GM18907 (cell line): ENCODE data around the gene RPP38.

Experiments
- ATAC-seq: cut with Tn5 transposase; IDR thresholded peaks from one replicate; pipeline ENCODE4 v1.9.1; 2021; ENCODE audit warnings: mild to moderate bottlenecking, moderate library complexity; ENCODE audit not compliant: unreplicated experiment

Gene RPP38

GRCh38 chr10:15106352-15107013 is 9.3 kb downstream of the RPP38 start:
- ATAC-seq, result peak; percentile 74

DNA sequence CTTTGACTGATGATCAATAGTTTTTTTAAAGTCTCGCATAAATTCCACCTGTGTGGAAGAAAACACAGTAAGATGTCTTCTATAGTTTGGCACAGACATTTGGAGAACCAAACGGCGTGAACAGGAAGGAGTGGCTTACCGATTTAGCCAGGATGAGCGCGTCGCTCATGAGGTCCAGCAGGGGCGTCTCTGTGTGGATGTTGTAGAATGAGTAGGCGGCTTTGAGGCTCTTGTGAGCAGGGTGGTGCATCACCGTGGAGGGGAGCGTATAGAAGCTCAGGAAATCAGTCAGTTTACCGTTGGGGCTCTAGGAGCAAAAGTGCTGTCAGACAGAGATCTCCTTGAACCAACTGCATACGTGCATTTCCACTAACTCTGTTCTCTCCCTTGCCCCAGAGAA is 15.5 kb downstream of the RPP38 start:
- ATAC-seq, result no peak

DNA sequence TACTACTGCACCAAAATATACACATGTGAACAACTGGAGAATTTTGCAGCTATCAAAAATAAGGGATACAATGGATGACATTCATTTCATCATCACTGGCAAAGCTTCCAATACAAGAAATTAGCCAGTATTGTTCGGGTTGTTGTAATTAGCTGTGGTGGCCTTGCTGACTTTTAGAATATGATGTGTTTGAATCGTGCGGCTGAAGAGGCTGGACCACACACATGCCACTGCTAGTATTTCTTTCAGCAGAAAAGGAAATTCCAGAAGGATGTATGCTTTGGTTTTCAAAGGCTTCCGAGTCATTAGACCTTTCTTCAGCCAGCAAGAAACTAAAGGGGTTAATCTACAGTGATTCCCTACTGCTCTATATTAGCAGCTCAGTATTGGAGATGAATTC is 16.6 kb downstream of the RPP38 start:
- no peak for ATAC-seq

- ATAC-seq, result no peak
Observed at GRCh38 chr10:15116225-15116624, 19.1 kb downstream of the RPP38 start.

DNA sequence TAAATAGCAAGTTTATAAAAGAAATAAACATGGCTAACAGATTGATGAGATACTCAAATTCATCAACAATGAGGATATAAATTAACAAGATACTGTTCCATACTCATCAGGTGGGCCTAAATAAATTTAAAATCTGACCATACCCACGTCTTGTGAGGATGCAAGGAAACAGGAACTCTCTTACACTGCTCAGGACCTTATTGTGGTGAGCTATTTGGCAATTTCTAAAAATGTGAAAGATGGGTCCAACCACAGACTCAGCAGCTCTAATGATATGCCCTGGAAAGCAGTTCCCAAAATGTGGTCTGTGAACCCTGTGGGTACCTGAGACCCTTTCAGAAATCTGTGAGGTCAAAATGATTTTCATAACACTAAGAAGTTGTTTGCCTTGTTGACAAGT is 21.5 kb downstream of the RPP38 start:
- ATAC-seq, result no peak

DNA sequence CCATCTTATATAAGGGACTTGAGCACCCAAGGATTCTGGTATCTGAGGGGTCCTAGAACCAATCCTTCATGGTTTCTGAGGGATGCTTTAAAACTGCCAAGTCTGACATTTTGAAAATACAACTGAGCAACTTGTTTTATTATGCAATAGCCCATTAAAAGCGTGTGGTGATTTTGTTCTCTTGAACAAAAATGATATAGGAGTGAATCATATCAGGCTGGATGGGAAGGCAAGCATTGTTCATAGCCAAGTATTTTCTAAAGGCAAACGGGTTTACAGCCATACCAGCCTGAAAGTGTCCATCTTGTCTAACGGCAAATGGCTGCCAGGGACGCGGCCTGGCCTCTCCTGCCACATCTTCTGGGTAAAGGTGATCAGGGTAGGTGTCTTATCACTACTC is 23.4 kb downstream of the RPP38 start:
- ATAC-seq, result no peak

GRCh38 chr10:15121707-15122106 is 24.6 kb downstream of the RPP38 start:
- no peak for ATAC-seq

DNA sequence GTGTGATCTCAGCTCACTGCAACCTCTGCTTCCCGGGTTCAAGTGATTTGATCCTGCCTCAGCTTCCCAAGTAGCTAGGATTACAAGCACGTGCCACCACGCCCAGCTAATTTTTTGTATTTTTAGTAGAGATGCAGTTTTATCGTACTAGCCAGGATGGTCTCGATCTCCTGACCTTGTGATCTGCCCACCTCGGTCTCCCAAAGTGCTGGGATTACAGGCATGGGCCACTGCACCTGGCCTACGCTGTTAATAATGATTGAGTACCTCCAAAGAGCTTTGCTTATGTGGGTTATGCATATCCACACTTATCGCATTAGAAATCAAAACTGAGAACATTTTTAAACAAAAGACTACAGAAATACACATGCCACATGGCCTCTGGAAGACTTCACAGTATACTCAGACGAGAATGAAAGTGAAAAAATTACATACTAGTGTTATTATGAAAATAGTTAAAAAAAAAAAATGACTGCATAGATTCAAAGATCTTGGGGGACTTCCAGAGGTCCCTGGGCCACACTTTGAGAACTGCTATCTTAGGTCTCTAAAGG is 25.4 kb downstream of the RPP38 start:
- ATAC-seq, result peak; percentile 85

GRCh38 chr10:15123749-15124184 is 26.6 kb downstream of the RPP38 start:
- no peak for ATAC-seq

GRCh38 chr10:15124190-15124589 is 27.0 kb downstream of the RPP38 start:
- ATAC-seq, result no peak

DNA sequence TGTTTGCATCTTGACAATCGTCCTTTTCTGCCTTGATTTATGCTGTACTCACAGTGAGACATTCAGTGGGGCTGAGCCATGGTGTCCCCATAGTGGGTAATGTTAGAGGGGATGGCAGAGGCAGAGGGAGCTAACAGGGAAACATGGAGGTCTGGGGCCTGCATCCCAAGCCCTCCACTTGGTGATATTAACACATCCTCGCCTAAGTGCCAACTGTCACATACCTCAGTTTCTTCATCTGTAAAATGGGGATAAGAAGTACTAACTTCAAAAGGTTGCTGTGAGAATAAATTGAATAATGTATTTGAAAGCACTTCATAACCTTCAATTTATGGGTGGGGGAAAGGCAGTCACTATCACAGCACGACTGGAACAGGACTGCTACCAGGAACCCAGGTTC is 27.8 kb downstream of the RPP38 start:
- ATAC-seq, result no peak

DNA sequence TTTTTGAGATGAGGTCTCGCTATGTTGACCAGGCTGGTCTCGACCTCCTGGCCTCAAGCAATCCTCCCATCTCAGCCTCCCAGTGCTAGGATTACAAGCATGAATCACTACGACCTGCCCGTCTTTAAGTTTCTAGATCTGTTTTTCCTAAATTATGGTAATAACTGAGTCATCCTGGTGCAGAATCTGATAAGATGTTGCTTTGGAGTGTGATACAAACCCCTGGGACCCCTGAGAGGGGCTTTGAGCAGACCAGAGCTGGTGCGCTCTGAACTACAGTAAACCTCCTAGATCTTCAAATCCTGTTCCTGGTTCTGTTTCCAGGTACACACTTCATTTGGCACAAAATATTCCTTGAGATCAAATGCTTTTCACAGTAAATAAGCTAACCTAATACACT is 34.2 kb downstream of the RPP38 start:
- ATAC-seq, result no peak

DNA sequence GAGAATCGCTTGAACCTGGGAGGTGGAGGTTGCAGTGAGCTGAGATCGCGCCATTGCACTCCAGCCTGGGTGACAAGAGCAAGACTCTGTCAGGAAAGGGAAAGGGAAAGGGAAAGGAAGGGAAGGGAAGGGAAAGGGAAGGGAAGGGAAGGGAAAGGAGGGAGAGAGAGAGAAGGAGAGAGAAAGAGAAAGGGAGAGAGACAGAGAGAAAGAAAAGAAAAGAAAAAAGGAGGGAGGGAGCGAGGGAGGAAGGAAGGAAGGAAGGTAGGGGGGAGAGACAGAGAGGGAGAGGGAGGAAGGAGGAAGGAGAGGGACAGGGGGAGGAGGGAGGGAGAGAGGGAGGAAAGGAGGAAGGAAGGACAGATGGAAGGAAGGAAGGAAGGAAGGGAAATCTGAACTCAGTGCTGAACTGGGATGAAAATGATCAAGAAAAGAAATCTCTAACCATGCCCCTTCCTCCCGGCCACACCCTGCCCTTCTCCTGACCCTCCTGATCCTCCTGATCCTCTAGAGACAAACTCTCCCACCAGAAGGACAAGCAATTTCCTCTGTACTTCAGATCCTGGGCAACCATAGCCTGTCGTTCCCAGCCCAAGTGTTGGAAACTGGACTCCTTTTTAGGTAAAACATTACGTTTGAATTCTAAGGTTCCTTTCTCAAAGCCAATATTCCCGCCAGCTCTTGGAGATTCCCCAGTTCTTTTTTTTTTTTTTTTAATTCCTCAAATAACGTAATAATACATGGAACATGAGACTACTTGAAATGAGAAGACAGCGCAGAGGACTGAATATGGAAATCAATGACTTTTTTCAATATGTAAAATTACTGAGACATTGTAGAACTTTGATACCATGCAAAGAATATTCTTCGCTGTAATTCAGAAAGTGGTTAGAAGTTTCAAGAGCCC is 39.2 kb downstream of the RPP38 start:
- ATAC-seq, result no peak

DNA sequence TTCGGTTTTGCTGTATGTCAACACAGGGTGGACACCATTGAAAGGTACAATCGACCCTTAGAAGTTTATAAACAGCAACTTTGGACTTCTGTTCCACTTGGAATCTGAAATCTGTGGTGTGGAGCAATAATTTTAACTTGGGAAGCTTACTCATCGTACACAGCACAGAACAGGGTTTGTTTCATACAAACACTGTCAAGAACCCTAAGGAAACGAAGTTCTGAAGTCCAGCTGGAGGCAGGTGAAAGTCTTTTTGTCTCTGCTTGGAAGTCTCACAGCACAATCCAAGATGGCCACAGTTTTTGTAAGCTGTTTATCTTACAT is 39.8 kb downstream of the RPP38 start:
- ATAC-seq, result no peak

GRCh38 chr10:15137636-15138035 is 40.5 kb downstream of the RPP38 start:
- ATAC-seq, result no peak

DNA sequence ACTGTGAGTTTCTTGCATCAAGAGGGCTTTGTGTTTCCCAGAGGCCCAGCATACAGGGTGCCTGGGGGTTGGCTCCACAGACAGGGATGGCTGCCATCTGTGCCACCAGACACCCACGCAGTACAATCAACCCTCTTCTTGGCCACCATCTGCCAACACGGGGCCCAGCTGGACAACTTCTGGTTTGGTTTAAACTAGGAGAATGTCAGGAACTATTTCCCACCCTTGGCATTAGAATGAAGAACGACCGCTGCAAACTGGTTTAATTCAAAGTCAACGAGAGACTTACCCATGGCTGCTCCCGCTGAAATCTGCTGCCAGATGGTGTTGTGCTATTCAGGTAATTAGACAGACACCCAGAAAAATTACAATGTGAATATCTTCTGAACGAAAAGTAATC is 43.5 kb downstream of the RPP38 start:
- ATAC-seq, result no peak

DNA sequence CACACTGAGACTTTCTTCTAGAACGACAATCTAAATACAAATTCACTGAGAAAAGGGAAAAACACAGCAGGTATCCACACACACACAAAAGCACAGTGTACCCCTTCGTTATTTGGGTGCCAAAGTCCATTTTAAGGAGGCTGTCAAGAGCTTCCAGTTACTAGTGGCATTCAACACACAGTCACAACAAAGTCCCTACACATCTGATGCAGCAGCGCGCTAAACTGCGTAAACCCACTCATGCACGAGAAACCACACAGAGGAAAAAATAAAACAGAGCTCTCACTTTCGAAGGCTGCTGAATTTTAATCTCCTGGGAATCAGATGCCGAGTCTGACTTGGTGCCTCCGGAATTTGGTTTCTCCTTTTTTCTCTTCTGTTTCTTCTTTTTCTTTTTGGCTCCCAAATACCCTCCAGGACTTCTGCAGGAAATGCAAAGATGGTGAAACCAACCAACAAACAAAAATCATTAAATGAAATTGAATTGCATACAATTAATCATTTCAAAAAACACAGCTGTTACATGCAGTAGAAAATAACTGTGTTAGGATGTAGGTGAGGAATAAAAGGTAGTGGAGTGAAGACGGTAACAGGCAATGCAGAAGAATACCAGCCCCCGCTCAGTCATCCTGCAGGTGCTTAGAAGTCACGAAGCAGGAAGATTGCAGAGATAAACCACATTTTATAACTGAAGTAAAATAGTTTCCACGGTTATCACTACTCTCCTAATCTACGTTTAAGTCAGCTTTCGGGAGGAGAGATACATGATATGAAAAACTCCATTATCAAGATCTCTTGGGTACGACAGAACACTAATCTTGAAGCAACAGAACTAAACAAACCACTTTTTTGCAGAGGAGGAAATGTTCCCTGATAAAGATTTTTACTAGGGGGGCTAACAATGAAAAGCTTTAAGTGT is 44.2 kb downstream of the RPP38 start:
- peak; percentile 89 for ATAC-seq

DNA sequence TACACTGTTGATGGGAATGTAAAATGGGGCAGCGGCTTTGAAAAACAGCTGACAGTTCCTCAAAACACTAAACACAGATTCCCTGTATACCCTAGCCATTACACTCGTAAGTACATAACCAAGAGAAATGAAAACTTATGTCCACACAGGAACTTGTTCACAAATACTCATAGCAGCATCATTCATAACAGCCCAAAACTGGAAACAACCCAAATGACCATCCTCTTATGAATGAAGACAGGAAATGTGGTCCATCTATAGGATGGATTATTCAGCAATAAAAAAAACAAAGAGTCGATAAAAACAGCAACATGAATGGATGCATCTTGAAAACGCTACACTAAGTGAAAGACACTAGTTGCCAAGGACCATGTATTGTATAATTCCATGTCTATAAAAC is 47.6 kb downstream of the RPP38 start:
- ATAC-seq, result no peak

DNA sequence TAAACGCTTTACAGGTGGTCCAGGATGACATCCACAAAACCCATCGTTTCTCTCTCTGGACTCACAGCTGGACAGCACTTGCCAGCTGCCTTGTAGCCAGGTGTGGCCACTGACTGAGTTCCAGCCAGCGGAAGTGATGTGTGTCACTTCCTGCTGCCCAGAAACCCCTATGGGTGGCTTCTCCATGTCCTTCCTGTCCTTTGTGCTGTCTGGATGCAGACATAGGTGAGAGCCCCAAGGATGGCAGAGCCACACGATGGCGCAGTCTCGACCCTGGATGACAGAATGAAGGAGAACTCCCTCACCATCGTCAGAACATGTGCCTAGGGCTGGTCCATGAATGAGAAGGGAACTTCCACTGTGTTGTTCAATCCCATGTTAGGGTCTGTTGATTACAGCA is 49.2 kb downstream of the RPP38 start:
- ATAC-seq, result no peak

GRCh38 chr10:15147594-15148392 is 50.6 kb downstream of the RPP38 start:
- no peak for ATAC-seq
